Progenitor cell of endocrine pancreas (in vitro differentiated cells): Measurements from ENCODE around the gene TRIM50. TPM values are rescaled to one million over a fixed set of nuclear protein-coding genes. Genes with fewer than 3 reads are reported as not detected.
A peak's percentile ranks its signal among the peaks of the same experiment; 100 is the strongest.
"Not testable (repeated sequence)": the region's sequence is repeated elsewhere in the genome, so short reads cannot be mapped to it uniquely, and the experiment has no call there.

Experiments used
- DNase-seq: peaks from one replicate; pipeline ENCODE4 v3.0.0; 2021; ENCODE audit warnings: low spot score; ENCODE audit not compliant: unreplicated experiment
- H3K27ac Mint-ChIP-seq: 2 replicates; pipeline ENCODE4 v1.8.0; 2021; ENCODE audit warnings: mild to moderate bottlenecking, moderate library complexity, mixed read lengths
- H3K27me3 Mint-ChIP-seq: 2 replicates; pipeline ENCODE4 v1.8.0; 2021; ENCODE audit warnings: mixed read lengths
- H3K36me3 Mint-ChIP-seq: 2 replicates; pipeline ENCODE4 v1.8.0; 2022; ENCODE audit warnings: mixed read lengths; ENCODE audit not compliant: insufficient read depth
- H3K4me1 Mint-ChIP-seq: 2 replicates; pipeline ENCODE4 v1.8.0; 2021; ENCODE audit warnings: low read depth, mixed read lengths
- H3K4me3 Mint-ChIP-seq: 2 replicates; pipeline ENCODE4 v1.8.0; 2021; ENCODE audit warnings: low read depth, mild to moderate bottlenecking, moderate library complexity, mixed read lengths
- H3K9me3 Mint-ChIP-seq: 2 replicates; pipeline ENCODE4 v1.8.0; 2021; ENCODE audit warnings: low read depth, mixed read lengths
- CTCF ChIP-seq: fragments of 200-600 bp; sonication (generic); IDR thresholded peaks from one replicate; pipeline ENCODE4 v1.5.0; 2021; ENCODE audit warnings: antibody characterized with exemption, mild to moderate bottlenecking; ENCODE audit not compliant: unreplicated experiment
- total RNA-seq: library from RNA; stranded (reverse); gene quantifications from 2 replicates; pipeline ENCODE4 v1.2.1, GENCODE V29; 2021

TRIM50 gene
- total RNA-seq, 1 donor from 2014 or later = 10.9 TPM

GRCh38 chr7:73329861-73330581, 2.1 kb upstream of the TRIM50 start:
- Mint-ChIP-seq H3K36me3 (no peaks in the 10 kb centered on the region), H3K4me1 (peaks cover 10% of the 10 kb centered on the region), H3K27ac (peak overlapping the region; percentile 8), H3K27me3 (no peaks in the 10 kb centered on the region), H3K9me3 (no peaks in the 10 kb centered on the region), H3K4me3 (no peak overlapping the region)
- no peak for TF ChIP-seq CTCF
- no peak for DNase-seq

GRCh38 chr7:73328696-73329095, 814 bp upstream of the TRIM50 start:
- no peak for DNase-seq
- Mint-ChIP-seq H3K36me3 (no peaks in the 10 kb centered on the region), H3K27ac (no peak overlapping the region), H3K27me3 (no peaks in the 10 kb centered on the region), H3K4me3 (no peak overlapping the region), H3K4me1 (peaks cover 13% of the 10 kb centered on the region), H3K9me3 (no peaks in the 10 kb centered on the region)
- no peak for TF ChIP-seq CTCF

- H3K4me3 Mint-ChIP-seq, DNase-seq, H3K9me3 Mint-ChIP-seq, H3K27ac Mint-ChIP-seq, H3K27me3 Mint-ChIP-seq, H3K36me3 Mint-ChIP-seq: not testable (repeated sequence)
- H3K4me1 Mint-ChIP-seq = peaks cover 13% of the 10 kb centered on the region
Measured at GRCh38 chr7:73327449-73327848, 433 bp downstream of the TRIM50 start.

- Mint-ChIP-seq H3K27ac (peak overlapping the region; percentile 37), H3K4me1 (peaks cover 12% of the 10 kb centered on the region), H3K4me3 (peak overlapping the region; percentile 27), H3K27me3 (peaks cover 11% of the 10 kb centered on the region)
- H3K36me3 Mint-ChIP-seq, DNase-seq, H3K9me3 Mint-ChIP-seq: not testable (repeated sequence)
Measured at GRCh38 chr7:73325424-73325823, 2.5 kb downstream of the TRIM50 start.

GRCh38 chr7:73324081-73324845, 3.6 kb downstream of the TRIM50 start:
- not testable (repeated sequence) for H3K36me3 Mint-ChIP-seq, H3K9me3 Mint-ChIP-seq, H3K4me1 Mint-ChIP-seq
- Mint-ChIP-seq H3K4me3 (peak overlapping the region; percentile 42), H3K27me3 (peaks cover 11% of the 10 kb centered on the region), H3K27ac (peak overlapping the region; percentile 65)
- peak; percentile 62 for TF ChIP-seq CTCF
- peak; percentile 34 for DNase-seq

- not testable (repeated sequence) for H3K9me3 Mint-ChIP-seq, H3K36me3 Mint-ChIP-seq, DNase-seq, H3K4me1 Mint-ChIP-seq
- peak overlapping the region; percentile 65 for H3K27ac Mint-ChIP-seq
- peaks cover 11% of the 10 kb centered on the region for H3K27me3 Mint-ChIP-seq
- H3K4me3 Mint-ChIP-seq = peak overlapping the region; percentile 42
Measured at GRCh38 chr7:73323434-73324080, 4.3 kb downstream of the TRIM50 start.

GRCh38 chr7:73320009-73320408, 7.9 kb downstream of the TRIM50 start:
- not testable (repeated sequence) for H3K36me3 Mint-ChIP-seq, H3K4me1 Mint-ChIP-seq, H3K9me3 Mint-ChIP-seq, DNase-seq, H3K4me3 Mint-ChIP-seq, H3K27ac Mint-ChIP-seq
- peaks cover 11% of the 10 kb centered on the region for H3K27me3 Mint-ChIP-seq

- H3K4me3 Mint-ChIP-seq, H3K9me3 Mint-ChIP-seq, H3K36me3 Mint-ChIP-seq, H3K27ac Mint-ChIP-seq, DNase-seq, H3K4me1 Mint-ChIP-seq: not testable (repeated sequence)
- peaks cover 11% of the 10 kb centered on the region for H3K27me3 Mint-ChIP-seq
Measured at GRCh38 chr7:73319541-73319940, 8.3 kb downstream of the TRIM50 start.

GRCh38 chr7:73318656-73319204, 9.2 kb downstream of the TRIM50 start:
- H3K27ac Mint-ChIP-seq, H3K4me3 Mint-ChIP-seq, H3K4me1 Mint-ChIP-seq, H3K36me3 Mint-ChIP-seq, H3K9me3 Mint-ChIP-seq, DNase-seq: not testable (repeated sequence)
- peaks cover 11% of the 10 kb centered on the region for H3K27me3 Mint-ChIP-seq
